ENCODE results near the gene SOWAHA.

DNA sequence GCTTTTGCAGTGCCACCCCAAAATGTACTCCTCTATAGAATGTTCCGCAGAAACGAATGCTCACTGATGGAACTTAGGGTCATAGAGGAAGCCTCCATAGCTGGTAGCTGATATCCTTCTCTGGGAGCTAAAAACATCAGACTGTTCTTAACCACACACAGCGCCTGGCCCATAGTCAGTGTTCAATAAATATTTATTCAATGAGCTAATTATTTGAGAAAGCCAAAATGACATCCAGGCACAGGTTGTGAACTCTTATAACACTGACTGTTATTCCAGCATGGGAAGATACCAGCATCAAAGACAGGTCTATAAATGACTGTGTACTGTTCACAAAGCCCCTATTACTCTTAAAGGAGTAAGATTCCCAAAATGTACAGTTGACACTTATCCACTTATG, 40.2 kb downstream of the SOWAHA start:
- TF ChIP-seq POLR2A (IDR thresholded peaks at IDR 0.05; ENCODE audit: borderline replicate concordance, extremely low read depth, insufficient read depth, insufficient read length) (no peak), ELF1 (IDR thresholded peaks at IDR 0.05; ENCODE audit: borderline replicate concordance, low read depth) (no peak), ZNF274 (IDR thresholded peaks at IDR 0.05; ENCODE audit: low read depth, low read length) (no peak), EZH2phosphoT487 (IDR thresholded peaks at IDR 0.05; ENCODE audit: borderline replicate concordance) (no peak), TCF7L2 (IDR thresholded peaks at IDR 0.05; ENCODE audit: borderline replicate concordance, extremely low read depth, insufficient read depth, insufficient read length) (no peak)
- TF ChIP-seq, protein P1, sequence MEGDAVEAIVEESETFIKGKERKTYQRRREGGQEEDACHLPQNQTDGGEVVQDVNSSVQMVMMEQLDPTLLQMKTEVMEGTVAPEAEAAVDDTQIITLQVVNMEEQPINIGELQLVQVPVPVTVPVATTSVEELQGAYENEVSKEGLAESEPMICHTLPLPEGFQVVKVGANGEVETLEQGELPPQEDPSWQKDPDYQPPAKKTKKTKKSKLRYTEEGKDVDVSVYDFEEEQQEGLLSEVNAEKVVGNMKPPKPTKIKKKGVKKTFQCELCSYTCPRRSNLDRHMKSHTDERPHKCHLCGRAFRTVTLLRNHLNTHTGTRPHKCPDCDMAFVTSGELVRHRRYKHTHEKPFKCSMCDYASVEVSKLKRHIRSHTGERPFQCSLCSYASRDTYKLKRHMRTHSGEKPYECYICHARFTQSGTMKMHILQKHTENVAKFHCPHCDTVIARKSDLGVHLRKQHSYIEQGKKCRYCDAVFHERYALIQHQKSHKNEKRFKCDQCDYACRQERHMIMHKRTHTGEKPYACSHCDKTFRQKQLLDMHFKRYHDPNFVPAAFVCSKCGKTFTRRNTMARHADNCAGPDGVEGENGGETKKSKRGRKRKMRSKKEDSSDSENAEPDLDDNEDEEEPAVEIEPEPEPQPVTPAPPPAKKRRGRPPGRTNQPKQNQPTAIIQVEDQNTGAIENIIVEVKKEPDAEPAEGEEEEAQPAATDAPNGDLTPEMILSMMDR (IDR thresholded peaks at IDR 0.05 in 2 of 3, conservative IDR thresholded peaks at IDR 0.05 in 1 of 3; ENCODE audit: borderline replicate concordance in 1 of 3, insufficient read depth in 1 of 3, low read depth in 2 of 3, low read length in 2 of 3): no peak
- TF ChIP-seq, protein P2, sequence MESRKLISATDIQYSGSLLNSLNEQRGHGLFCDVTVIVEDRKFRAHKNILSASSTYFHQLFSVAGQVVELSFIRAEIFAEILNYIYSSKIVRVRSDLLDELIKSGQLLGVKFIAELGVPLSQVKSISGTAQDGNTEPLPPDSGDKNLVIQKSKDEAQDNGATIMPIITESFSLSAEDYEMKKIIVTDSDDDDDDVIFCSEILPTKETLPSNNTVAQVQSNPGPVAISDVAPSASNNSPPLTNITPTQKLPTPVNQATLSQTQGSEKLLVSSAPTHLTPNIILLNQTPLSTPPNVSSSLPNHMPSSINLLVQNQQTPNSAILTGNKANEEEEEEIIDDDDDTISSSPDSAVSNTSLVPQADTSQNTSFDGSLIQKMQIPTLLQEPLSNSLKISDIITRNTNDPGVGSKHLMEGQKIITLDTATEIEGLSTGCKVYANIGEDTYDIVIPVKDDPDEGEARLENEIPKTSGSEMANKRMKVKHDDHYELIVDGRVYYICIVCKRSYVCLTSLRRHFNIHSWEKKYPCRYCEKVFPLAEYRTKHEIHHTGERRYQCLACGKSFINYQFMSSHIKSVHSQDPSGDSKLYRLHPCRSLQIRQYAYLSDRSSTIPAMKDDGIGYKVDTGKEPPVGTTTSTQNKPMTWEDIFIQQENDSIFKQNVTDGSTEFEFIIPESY (IDR thresholded peaks at IDR 0.05; ENCODE audit: extremely low read depth, insufficient replicate concordance, low read length): no peak

Measured in HCT116 (cell line).